ENCODE results near the gene OR2AT4.
"Not testable (repeated sequence)": the region's sequence is repeated elsewhere in the genome, so short reads cannot be mapped to it uniquely, and the experiment has no call there.

The OR2AT4 gene

GRCh38 chr11:75096456-75097172 is at the start of gene OR2AT4:
Gene OR2AT4, minus strand, starts transcription at chr11:75096876.
- no peak for DNase-seq

- no peak for DNase-seq
Observed at GRCh38 chr11:75145972-75146519, 49.4 kb upstream of the OR2AT4 start.

GRCh38 chr11:75145196-75145971 is 48.7 kb upstream of the OR2AT4 start:
- DNase-seq, result no peak

GRCh38 chr11:75144716-75145014 is 48.0 kb upstream of the OR2AT4 start:
- DNase-seq, result no peak

- DNase-seq, result no peak
Observed at GRCh38 chr11:75143420-75143731, 46.7 kb upstream of the OR2AT4 start.

- DNase-seq, result peak in 1 of 2 experiments; percentile 57
Observed at GRCh38 chr11:75142714-75143419, 46.2 kb upstream of the OR2AT4 start.

GRCh38 chr11:75141166-75141565 is 44.5 kb upstream of the OR2AT4 start:
- DNase-seq, result no peak

- DNase-seq, result peak in 1 of 2 experiments; percentile 30
Observed at GRCh38 chr11:75140269-75141138, 43.8 kb upstream of the OR2AT4 start.

- DNase-seq, result no peak
Observed at GRCh38 chr11:75135651-75136050, 39.0 kb upstream of the OR2AT4 start.

- DNase-seq, result peak in 1 of 2 experiments; percentile 15
Observed at GRCh38 chr11:75135021-75135650, 38.5 kb upstream of the OR2AT4 start.

GRCh38 chr11:75133976-75134375 is 37.3 kb upstream of the OR2AT4 start:
- no peak for DNase-seq

GRCh38 chr11:75132080-75132479 is 35.4 kb upstream of the OR2AT4 start:
- DNase-seq, result no peak

GRCh38 chr11:75126564-75126963 is 29.9 kb upstream of the OR2AT4 start:
- DNase-seq, result no peak

- DNase-seq, result no peak
Observed at GRCh38 chr11:75118577-75118976, 21.9 kb upstream of the OR2AT4 start.

GRCh38 chr11:75114465-75114864 is 17.8 kb upstream of the OR2AT4 start:
- DNase-seq, result no peak

- no peak for DNase-seq
Observed at GRCh38 chr11:75113030-75113429, 16.4 kb upstream of the OR2AT4 start.

GRCh38 chr11:75112200-75112599 is 15.5 kb upstream of the OR2AT4 start:
- DNase-seq, result no peak

GRCh38 chr11:75107187-75107586 is 10.5 kb upstream of the OR2AT4 start:
- DNase-seq, result no peak

- not testable (repeated sequence) for DNase-seq
Observed at GRCh38 chr11:75105967-75106681, 9.4 kb upstream of the OR2AT4 start.

- DNase-seq, result no peak
Observed at GRCh38 chr11:75105462-75105925, 8.8 kb upstream of the OR2AT4 start.

- no peak for DNase-seq
Observed at GRCh38 chr11:75103380-75104026, 6.8 kb upstream of the OR2AT4 start.

Measured in NCI-H446 (cell line).